ENCODE measurements around the gene AHCTF1.

DNA sequence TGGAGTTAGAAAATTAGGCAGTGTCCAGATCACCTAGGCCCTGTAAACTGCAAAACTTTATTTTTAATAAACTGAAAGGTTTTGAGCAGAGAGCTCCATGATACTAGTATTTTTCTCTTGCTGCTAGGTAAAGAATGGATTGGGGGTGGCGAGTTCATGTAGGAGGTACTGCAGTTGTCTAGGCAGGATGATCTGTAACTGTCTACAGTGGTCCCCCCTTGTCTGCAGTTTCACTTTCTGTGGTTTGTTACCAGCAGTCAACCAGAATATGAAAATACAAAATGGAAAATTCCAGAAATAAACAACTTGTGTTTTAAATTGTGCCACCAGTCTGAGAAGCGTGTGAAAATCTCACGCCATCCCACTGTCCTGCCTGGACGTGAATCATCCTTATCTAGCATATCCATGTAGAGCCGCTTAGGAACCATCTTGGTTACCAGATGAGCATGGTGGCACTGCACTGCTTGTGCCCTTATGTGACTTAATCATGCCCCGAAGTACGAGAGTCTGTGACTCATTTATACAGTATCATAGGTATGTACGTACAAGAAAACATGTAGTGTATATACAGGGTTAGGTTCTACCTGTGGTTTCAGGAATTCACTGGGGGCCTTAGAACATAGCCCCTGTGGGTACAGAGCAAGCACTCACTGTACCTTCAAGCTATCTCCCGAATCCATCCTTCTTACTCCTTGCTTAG is 94.2 kb downstream of the AHCTF1 start:
- TF ChIP-seq TAF1 (conservative IDR thresholded peaks at IDR 0.05) (no peak), RAD21 (IDR thresholded peaks at IDR 0.05) (no peak), GABPA (IDR thresholded peaks at IDR 0.05 in 1 of 2, conservative IDR thresholded peaks at IDR 0.05 in 1 of 2) (no peak), EGR1 (IDR thresholded peaks at IDR 0.05; ENCODE audit: low read depth in 2 of 2) (no peak), JUND (IDR thresholded peaks at IDR 0.05) (no peak)
- TF ChIP-seq, protein P1, sequence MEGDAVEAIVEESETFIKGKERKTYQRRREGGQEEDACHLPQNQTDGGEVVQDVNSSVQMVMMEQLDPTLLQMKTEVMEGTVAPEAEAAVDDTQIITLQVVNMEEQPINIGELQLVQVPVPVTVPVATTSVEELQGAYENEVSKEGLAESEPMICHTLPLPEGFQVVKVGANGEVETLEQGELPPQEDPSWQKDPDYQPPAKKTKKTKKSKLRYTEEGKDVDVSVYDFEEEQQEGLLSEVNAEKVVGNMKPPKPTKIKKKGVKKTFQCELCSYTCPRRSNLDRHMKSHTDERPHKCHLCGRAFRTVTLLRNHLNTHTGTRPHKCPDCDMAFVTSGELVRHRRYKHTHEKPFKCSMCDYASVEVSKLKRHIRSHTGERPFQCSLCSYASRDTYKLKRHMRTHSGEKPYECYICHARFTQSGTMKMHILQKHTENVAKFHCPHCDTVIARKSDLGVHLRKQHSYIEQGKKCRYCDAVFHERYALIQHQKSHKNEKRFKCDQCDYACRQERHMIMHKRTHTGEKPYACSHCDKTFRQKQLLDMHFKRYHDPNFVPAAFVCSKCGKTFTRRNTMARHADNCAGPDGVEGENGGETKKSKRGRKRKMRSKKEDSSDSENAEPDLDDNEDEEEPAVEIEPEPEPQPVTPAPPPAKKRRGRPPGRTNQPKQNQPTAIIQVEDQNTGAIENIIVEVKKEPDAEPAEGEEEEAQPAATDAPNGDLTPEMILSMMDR (IDR thresholded peaks at IDR 0.05; ENCODE audit: low read depth, low read length, missing input control), result no peak
- TF ChIP-seq, protein P2, sequence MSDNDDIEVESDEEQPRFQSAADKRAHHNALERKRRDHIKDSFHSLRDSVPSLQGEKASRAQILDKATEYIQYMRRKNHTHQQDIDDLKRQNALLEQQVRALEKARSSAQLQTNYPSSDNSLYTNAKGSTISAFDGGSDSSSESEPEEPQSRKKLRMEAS (IDR thresholded peaks at IDR 0.05), result no peak
- TF ChIP-seq, protein P3, sequence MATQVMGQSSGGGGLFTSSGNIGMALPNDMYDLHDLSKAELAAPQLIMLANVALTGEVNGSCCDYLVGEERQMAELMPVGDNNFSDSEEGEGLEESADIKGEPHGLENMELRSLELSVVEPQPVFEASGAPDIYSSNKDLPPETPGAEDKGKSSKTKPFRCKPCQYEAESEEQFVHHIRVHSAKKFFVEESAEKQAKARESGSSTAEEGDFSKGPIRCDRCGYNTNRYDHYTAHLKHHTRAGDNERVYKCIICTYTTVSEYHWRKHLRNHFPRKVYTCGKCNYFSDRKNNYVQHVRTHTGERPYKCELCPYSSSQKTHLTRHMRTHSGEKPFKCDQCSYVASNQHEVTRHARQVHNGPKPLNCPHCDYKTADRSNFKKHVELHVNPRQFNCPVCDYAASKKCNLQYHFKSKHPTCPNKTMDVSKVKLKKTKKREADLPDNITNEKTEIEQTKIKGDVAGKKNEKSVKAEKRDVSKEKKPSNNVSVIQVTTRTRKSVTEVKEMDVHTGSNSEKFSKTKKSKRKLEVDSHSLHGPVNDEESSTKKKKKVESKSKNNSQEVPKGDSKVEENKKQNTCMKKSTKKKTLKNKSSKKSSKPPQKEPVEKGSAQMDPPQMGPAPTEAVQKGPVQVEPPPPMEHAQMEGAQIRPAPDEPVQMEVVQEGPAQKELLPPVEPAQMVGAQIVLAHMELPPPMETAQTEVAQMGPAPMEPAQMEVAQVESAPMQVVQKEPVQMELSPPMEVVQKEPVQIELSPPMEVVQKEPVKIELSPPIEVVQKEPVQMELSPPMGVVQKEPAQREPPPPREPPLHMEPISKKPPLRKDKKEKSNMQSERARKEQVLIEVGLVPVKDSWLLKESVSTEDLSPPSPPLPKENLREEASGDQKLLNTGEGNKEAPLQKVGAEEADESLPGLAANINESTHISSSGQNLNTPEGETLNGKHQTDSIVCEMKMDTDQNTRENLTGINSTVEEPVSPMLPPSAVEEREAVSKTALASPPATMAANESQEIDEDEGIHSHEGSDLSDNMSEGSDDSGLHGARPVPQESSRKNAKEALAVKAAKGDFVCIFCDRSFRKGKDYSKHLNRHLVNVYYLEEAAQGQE (IDR thresholded peaks at IDR 0.05), result no peak
